SU-DHL-6 (cell line): Measurements from ENCODE around the gene CENPO.

Experiments
- H2AFZ ChIP-seq: fragments of 200-600 bp; sonication (generic); 2 replicates; pipeline ENCODE4 v1.6.1; 2014; ENCODE audit warnings: low read depth, mild to moderate bottlenecking, moderate library complexity, mixed read lengths, antibody characterized with exemption, low read length; ENCODE audit not compliant: severe bottlenecking
- H3F3A ChIP-seq: fragments of 200-600 bp; shearing (Covaris generic); 2 replicates; pipeline ENCODE4 v1.6.0; 2016; ENCODE audit warnings: antibody characterized with exemption, mild to moderate bottlenecking; ENCODE audit not compliant: insufficient read depth
- H3K27ac ChIP-seq: fragments of 200-600 bp; sonication (generic); 2 replicates; pipeline ENCODE4 v1.5.1; 2016; ENCODE audit warnings: low read depth, mild to moderate bottlenecking, low read length, moderate library complexity, mixed read lengths
- H3K27me3 ChIP-seq: fragments of 200-600 bp; sonication (generic), shearing (Covaris generic); 2 replicates; pipeline ENCODE4 v1.6.0; 2014; ENCODE audit warnings: mild to moderate bottlenecking, low read length
- H3K36me3 ChIP-seq: fragments of 200-600 bp; sonication (generic); 2 replicates; pipeline ENCODE4 v1.6.1; 2014; ENCODE audit warnings: mild to moderate bottlenecking, low read length, mixed read lengths
- H3K4me2 ChIP-seq: fragments of 300-600, 200-600 bp; shearing (Covaris generic), sonication (generic); 2 replicates; pipeline ENCODE4 v1.6.0; 2014; ENCODE audit warnings: low read length, low read depth, mild to moderate bottlenecking; ENCODE audit not compliant: poor library complexity, severe bottlenecking
- H3K4me3 ChIP-seq: fragments of 200-600 bp; sonication (generic); 2 replicates; pipeline ENCODE4 v1.5.1; 2014; ENCODE audit warnings: antibody characterized with exemption, low read length, mild to moderate bottlenecking, mixed read lengths; ENCODE audit not compliant: insufficient read depth, poor library complexity, severe bottlenecking
- H3K79me2 ChIP-seq: fragments of 200-600 bp; sonication (generic); 2 replicates; pipeline ENCODE4 v1.6.1; 2014; ENCODE audit warnings: mild to moderate bottlenecking, low read length, moderate library complexity; ENCODE audit not compliant: insufficient read depth
- H3K9ac ChIP-seq: fragments of 200-600 bp; sonication (generic); 2 replicates; pipeline ENCODE4 v1.7.0; 2014; ENCODE audit warnings: mild to moderate bottlenecking, low read length
- H3K9me2 ChIP-seq: fragments of 200-600 bp; sonication (generic); replicated peaks from 2 replicates; pipeline ENCODE4 v1.6.1; 2014; ENCODE audit warnings: low read length; ENCODE audit not compliant: insufficient read depth
- H3K9me3 ChIP-seq: fragments of 200-600 bp; sonication (generic); 2 replicates; pipeline ENCODE4 v1.6.1; 2014; ENCODE audit warnings: low read length, mixed read lengths; ENCODE audit not compliant: insufficient read depth
- H4K20me1 ChIP-seq: fragments of 200-600 bp; sonication (generic); 2 replicates; pipeline ENCODE4 v1.6.1; 2014; ENCODE audit warnings: low read depth, mild to moderate bottlenecking, antibody characterized with exemption, low read length, moderate library complexity, mixed read lengths
- EZH2phosphoT487 ChIP-seq: fragments of 200-600 bp; sonication (generic), shearing (Covaris generic); conservative IDR thresholded peaks from 2 replicates; pipeline ENCODE4 v1.6.1; 2018; ENCODE audit warnings: mild to moderate bottlenecking, antibody characterized with exemption, low read length, moderate library complexity, mixed read lengths
- TF ChIP-seq, protein P1 (sequence below): fragments of 200-600 bp; sonication (generic); IDR thresholded peaks from one replicate; pipeline ENCODE4 v1.5.1; 2017; ENCODE audit warnings: antibody characterized with exemption, mild to moderate bottlenecking, low read length, moderate library complexity; ENCODE audit not compliant: insufficient read depth, poor library complexity, severe bottlenecking

CENPO gene, protein sequence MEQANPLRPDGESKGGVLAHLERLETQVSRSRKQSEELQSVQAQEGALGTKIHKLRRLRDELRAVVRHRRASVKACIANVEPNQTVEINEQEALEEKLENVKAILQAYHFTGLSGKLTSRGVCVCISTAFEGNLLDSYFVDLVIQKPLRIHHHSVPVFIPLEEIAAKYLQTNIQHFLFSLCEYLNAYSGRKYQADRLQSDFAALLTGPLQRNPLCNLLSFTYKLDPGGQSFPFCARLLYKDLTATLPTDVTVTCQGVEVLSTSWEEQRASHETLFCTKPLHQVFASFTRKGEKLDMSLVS

GRCh38 chr2:24792874-24793760 lies at the start of gene CENPO, which contains the start of gene PTRHD1:
Gene CENPO (plus strand): TSS chr2:24793425. CDS start chr2:24793920, 495 bp downstream.
Gene PTRHD1 (minus strand): TSS chr2:24793391. CDS start chr2:24793377, 14 bp downstream.
- H3F3A ChIP-seq = 0 out of 2 replicates have a peak, but pooled peaks cover 2% of the 10 kb centered on the region
- H4K20me1 ChIP-seq = no peaks in the 10 kb centered on the region
- H3K9me3 ChIP-seq = no peaks in the 10 kb centered on the region
- H3K79me2 ChIP-seq = peaks cover 49% of the 10 kb centered on the region
- H3K4me2 ChIP-seq = peak within 1 kb of the TSS; percentile 85
- peaks cover 14% of the 10 kb centered on the region for H3K36me3 ChIP-seq
- peak within 1 kb of the TSS; percentile 71 for H3K4me3 ChIP-seq
- peak within 1 kb of the TSS; percentile 91 for H2AFZ ChIP-seq
- H3K9ac ChIP-seq = peak within 1 kb of the TSS; percentile 91
- no peaks in the 10 kb centered on the region for H3K9me2 ChIP-seq
- no peak for TF ChIP-seq EZH2phosphoT487
- TF ChIP-seq, protein P1, sequence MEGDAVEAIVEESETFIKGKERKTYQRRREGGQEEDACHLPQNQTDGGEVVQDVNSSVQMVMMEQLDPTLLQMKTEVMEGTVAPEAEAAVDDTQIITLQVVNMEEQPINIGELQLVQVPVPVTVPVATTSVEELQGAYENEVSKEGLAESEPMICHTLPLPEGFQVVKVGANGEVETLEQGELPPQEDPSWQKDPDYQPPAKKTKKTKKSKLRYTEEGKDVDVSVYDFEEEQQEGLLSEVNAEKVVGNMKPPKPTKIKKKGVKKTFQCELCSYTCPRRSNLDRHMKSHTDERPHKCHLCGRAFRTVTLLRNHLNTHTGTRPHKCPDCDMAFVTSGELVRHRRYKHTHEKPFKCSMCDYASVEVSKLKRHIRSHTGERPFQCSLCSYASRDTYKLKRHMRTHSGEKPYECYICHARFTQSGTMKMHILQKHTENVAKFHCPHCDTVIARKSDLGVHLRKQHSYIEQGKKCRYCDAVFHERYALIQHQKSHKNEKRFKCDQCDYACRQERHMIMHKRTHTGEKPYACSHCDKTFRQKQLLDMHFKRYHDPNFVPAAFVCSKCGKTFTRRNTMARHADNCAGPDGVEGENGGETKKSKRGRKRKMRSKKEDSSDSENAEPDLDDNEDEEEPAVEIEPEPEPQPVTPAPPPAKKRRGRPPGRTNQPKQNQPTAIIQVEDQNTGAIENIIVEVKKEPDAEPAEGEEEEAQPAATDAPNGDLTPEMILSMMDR = no peak
- peak within 1 kb of the TSS; percentile 87 for H3K27ac ChIP-seq
- H3K27me3 ChIP-seq = no peaks in the 10 kb centered on the region

DNA sequence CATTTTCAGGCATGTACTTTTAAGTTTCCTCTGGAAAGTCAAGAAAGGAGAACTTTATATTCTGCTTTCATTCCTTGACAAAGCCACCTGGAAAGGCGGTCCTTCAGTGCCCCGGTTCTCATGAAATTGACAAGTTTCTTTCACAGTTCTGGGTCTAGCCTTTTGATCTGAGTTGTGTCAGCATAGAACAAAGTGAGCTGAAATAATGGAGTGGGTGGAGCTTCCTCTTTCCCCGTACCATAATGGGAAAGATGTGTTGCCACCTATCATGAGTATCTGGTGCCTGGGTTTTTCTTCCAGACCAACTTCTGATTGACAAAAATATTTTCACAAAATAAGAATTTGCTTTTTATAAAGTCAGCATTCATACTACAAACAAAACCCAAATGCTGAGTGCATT lies 49.3 kb upstream of the CENPO start:
- Histone ChIP-seq H3K9ac (no peak overlapping the region), H4K20me1 (no peaks in the 10 kb centered on the region), H3K27ac (no peak overlapping the region), H3K4me3 (no peak overlapping the region), H3K79me2 (no peaks in the 10 kb centered on the region), H3F3A (no peaks in the 10 kb centered on the region), H2AFZ (no peak overlapping the region), H3K36me3 (no peaks in the 10 kb centered on the region), H3K9me3 (no peaks in the 10 kb centered on the region), H3K4me2 (no peak overlapping the region), H3K27me3 (no peaks in the 10 kb centered on the region), H3K9me2 (no peaks in the 10 kb centered on the region)
- TF ChIP-seq, protein P1 = no peak
- no peak for TF ChIP-seq EZH2phosphoT487

- Histone ChIP-seq H4K20me1 (no peaks in the 10 kb centered on the region), H3K4me3 (no peak overlapping the region), H3K9me3 (no peaks in the 10 kb centered on the region), H2AFZ (no peak overlapping the region), H3K27me3 (no peaks in the 10 kb centered on the region), H3K4me2 (no peak overlapping the region), H3K9ac (no peak overlapping the region), H3F3A (no peaks in the 10 kb centered on the region), H3K27ac (no peak overlapping the region), H3K79me2 (no peaks in the 10 kb centered on the region), H3K36me3 (no peaks in the 10 kb centered on the region), H3K9me2 (no peaks in the 10 kb centered on the region)
- TF ChIP-seq, protein P1 = no peak
- no peak for TF ChIP-seq EZH2phosphoT487
Measured at GRCh38 chr2:24744356-24744755, 48.9 kb upstream of the CENPO start.
